Liver (tissue), 9 donors: ENCODE data around the gene RHBDD3. TPM values are rescaled to one million over a fixed set of nuclear protein-coding genes. Genes with fewer than 3 reads are reported as not detected.

Experiments used
- DNase-seq: peaks from one replicate; pipeline ENCODE4 v3.0.0-alpha.2; 2017; ENCODE audit warnings: low spot score
- H3K27ac ChIP-seq, 2 donors: one replicate each; pipeline ENCODE4 v1.7.0; 2013; ENCODE audit warnings: inconsistent platforms in 2 of 2, low read length in 2 of 2, control low read depth in 1 of 2, low read depth in 1 of 2, mild to moderate bottlenecking in 1 of 2
- H3K27me3 ChIP-seq, 4 donors: one replicate each; pipeline versions ENCODE4 v1.6.1 to v1.7.0; 2013; ENCODE audit warnings: low read length in 3 of 4, inconsistent platforms in 1 of 4, mild to moderate bottlenecking in 1 of 4, moderate library complexity in 1 of 4; ENCODE audit not compliant: control insufficient read depth in 4 of 4, insufficient read depth in 4 of 4
- H3K36me3 ChIP-seq, 4 donors: one replicate each; pipeline versions ENCODE4 v1.6.1 to v1.7.0; 2013; ENCODE audit warnings: low read length in 3 of 4, mild to moderate bottlenecking in 3 of 4, low read depth in 1 of 4, moderate library complexity in 1 of 4; ENCODE audit not compliant: control insufficient read depth in 4 of 4, insufficient read depth in 3 of 4
- H3K4me1 ChIP-seq, 4 donors: one replicate each; pipeline versions ENCODE4 v1.6.1 to v1.7.0; 2013; ENCODE audit warnings: low read length in 3 of 4, mild to moderate bottlenecking in 3 of 4, moderate library complexity in 1 of 4; ENCODE audit not compliant: control insufficient read depth in 4 of 4, insufficient read depth in 4 of 4
- H3K4me3 ChIP-seq, 3 donors: one replicate each; pipeline versions ENCODE4 v1.6.1 to v1.7.0; 2013; ENCODE audit warnings: low read length in 3 of 3, control low read depth in 1 of 3, low read depth in 1 of 3, mild to moderate bottlenecking in 1 of 3
- H3K9ac ChIP-seq, 2 donors: one replicate each; pipeline ENCODE4 v1.7.0; 2013; ENCODE audit warnings: low read length in 2 of 2, mild to moderate bottlenecking in 2 of 2, moderate library complexity in 2 of 2, control low read depth in 1 of 2, low read depth in 1 of 2
- H3K9me3 ChIP-seq, 4 donors: one replicate each; pipeline versions ENCODE4 v1.6.1 to v1.7.0; 2013; ENCODE audit warnings: low read length in 3 of 4; ENCODE audit not compliant: control insufficient read depth in 4 of 4
- FOXA1 ChIP-seq: IDR thresholded peaks from 2 replicates; pipeline ENCODE4 v1.6.1; 2016; ENCODE audit warnings: antibody characterized with exemption
- GABPA ChIP-seq, 2 donors: IDR thresholded peaks in 1 of 2; conservative IDR thresholded peaks in 1 of 2; 2 replicates each; pipeline ENCODE4 v1.6.1; 2016; ENCODE audit warnings: antibody characterized with exemption in 2 of 2, mild to moderate bottlenecking in 1 of 2, moderate library complexity in 1 of 2
- HNF4A ChIP-seq, 2 donors: conservative IDR thresholded peaks; 2 replicates each; pipeline ENCODE4 v1.6.1; 2016; ENCODE audit warnings: antibody characterized with exemption in 2 of 2, mild to moderate bottlenecking in 2 of 2
- REST ChIP-seq: IDR thresholded peaks from 2 replicates; pipeline ENCODE4 v1.6.1; 2016; ENCODE audit warnings: antibody characterized with exemption, mild to moderate bottlenecking
- RXRA ChIP-seq, 2 donors: IDR thresholded peaks; 2 replicates each; pipeline ENCODE4 v1.6.1; 2017 to 2018; ENCODE audit warnings: antibody characterized with exemption in 2 of 2, mild to moderate bottlenecking in 1 of 2
- SP1 ChIP-seq: IDR thresholded peaks from 2 replicates; pipeline ENCODE4 v1.6.1; 2018; ENCODE audit warnings: antibody characterized with exemption, mild to moderate bottlenecking
- ZBTB33 ChIP-seq: IDR thresholded peaks from 2 replicates; pipeline ENCODE4 v1.6.1; 2016; ENCODE audit warnings: antibody characterized with exemption
- WGBS: extraction: QIAGEN DNeasy Blood & Tissue Kit; methylation state at CpG from one replicate; pipeline ENCODE4 v1.1.7; 2013; 5-methylcytosine and 5-hydroxymethylcytosine counted together
- polyA plus RNA-seq, 2 donors: library from polyadenylated mRNA; stranded (reverse) in 1 of 2; unstranded in 1 of 2; fragments of 200-250 nt in 1 of 2; fragments of >200 nt in 1 of 2; fragmentation: Nextera tagmentation in 1 of 2; extraction: Ambion mirVana in 1 of 2; gene quantifications; one replicate each; pipeline versions ENCODE4 v1.2.1 to v1.2.3, GENCODE V29; 2013 to 2015
- total RNA-seq, 2 donors: library from RNA; depleted of rRNA; stranded (reverse); fragments of >200 nt; gene quantifications; one replicate each; pipeline ENCODE4 v1.2.3, GENCODE V29; 2014
- donor health status: healthy.
- donor health status: healthy.
- donor health status: healthy.
- donor health status: healthy.
- donor health status: healthy.

The RHBDD3 gene
- total and polyA plus RNA-seq, 4 donors = 14.3 to 26.5 (median 18.3) TPM

GRCh38 chr22:29272624-29273023 is 4.8 kb upstream of the RHBDD3 start (continued):
- TF ChIP-seq REST (no peak), GABPA (IDR thresholded peaks at IDR 0.05 in 1 of 2, conservative IDR thresholded peaks at IDR 0.05 in 1 of 2) (no peak), FOXA1 (no peak), ZBTB33 (no peak)

GRCh38 chr22:29270475-29271271 is 2.9 kb upstream of the RHBDD3 start:
- no peak for DNase-seq
- Histone ChIP-seq H3K36me3 (peaks cover 1 to 34% (median 27%) of the 10 kb centered on the region in 4 donors), H3K9me3 (no peaks in the 10 kb centered on the region), H3K4me1 (peaks cover 6 to 77% (median 63%) of the 10 kb centered on the region in 4 donors), H3K4me3 (peak overlapping the region; percentile 77 to 83 (median 79)), H3K9ac (peak overlapping the region in 1 of 2 donors; percentile 57), H3K27me3 (no peaks in the 10 kb centered on the region), H3K27ac (peak overlapping the region; percentile 97 to 99)
- WGBS = 23% methylated on average over 9 of the region's 9 CpGs
- TF ChIP-seq HNF4A (conservative IDR thresholded peaks at IDR 0.05) (peak in 1 of 2 donors; percentile 50), RXRA (IDR thresholded peaks at IDR 0.05) (peak; percentile 61 to 63), SP1 (peak; percentile 12), REST (no peak)
